ENCODE measurements around the gene SETD5.

Gene SETD5

DNA sequence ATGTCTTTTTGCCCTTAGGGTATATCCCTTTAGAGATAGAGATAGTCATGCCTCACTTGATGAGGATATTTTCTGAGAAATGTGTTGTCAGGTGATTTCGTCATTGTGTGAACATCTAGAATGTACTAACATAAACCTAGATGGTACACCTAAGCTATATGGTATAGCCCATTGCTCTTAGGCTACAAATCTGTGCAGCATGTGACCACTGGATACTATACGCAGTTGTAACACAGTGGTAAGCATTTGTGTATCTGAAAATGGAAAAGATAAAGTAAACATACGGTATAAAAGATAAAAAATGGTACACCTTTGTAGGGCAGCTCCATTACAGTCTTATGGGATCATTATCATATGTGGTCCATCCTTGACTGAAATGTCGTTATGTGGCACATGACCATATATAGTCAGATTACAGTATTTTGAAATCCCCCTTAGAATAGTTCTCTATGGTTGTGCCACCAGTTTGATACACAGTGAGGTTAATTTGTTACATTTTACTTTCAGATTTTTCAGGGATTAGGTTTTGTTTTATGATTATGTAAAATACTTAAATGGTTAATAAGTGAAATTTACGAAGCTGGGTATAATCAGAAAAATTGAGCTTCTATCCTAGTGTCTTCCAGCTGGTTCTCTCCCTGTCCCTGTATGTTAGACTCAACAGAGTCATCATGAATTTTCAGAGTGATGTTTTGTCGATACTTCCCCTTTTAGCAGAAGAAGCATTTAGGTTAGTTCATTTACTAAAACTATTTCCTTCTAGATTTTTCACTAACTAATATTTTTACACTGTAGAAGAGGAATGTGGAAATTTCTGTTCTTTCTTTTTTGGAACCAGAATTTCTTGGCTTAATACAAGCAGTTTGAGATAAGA is 12.8 kb downstream of the SETD5 start:
- no peak for DNase-seq (ENCODE audit: low read depth)

DNA sequence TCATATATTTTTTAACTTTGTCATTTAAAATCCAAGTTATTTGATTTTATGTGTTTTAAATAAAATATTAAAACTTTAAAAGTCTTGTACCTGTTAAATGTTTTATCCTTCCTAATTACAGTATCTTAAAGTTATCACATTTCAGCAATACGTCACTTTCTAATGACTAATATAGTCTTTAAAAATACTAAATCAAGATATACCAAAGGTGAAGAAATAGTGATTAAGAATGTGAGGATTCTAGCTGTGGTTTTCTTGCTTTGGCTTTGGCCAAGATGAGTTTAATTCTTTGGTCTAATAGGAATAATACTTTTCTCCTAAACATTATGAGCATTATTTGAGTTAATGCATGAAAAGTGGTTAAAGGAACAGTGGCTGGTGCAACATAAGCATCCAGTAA is 13.9 kb downstream of the SETD5 start:
- DNase-seq (ENCODE audit: low read depth) = no peak

GRCh38 chr3:9412293-9412692 is 14.9 kb downstream of the SETD5 start:
- DNase-seq (ENCODE audit: low read depth) = no peak

GRCh38 chr3:9414826-9415225 is 17.4 kb downstream of the SETD5 start:
- no peak for DNase-seq (ENCODE audit: low read depth)

DNA sequence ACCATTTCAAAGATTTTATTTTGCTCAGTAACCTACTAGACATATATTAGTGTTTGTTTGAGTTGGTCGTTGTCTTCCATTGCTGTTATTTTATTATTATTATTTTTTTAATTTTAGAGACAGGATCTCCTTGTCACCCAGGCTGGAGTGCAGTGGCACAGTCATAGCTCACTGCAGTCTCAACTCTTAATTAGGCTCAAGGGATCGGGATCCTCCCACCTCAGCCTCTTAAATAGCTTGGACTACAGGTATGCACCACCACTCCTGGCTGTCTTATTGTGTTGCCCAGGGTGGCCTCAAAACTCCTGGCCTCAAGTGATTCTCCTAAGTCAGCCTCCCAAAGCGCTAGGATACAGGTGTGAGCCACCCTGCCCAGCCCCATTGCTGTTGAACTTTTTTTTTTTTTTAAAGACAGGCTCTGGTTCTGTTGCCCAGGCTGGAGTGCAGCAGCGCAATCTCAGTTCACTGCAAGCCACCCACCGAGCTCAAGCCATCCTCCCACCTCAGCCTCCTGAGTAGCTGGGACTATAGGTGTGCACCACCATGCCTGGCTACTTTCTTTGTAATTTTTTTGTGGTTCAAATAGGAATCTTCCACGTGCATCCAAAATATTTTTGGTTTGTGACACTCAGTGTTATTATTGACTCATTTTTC is 18.2 kb downstream of the SETD5 start:
- no peak for DNase-seq (ENCODE audit: low read depth)

DNA sequence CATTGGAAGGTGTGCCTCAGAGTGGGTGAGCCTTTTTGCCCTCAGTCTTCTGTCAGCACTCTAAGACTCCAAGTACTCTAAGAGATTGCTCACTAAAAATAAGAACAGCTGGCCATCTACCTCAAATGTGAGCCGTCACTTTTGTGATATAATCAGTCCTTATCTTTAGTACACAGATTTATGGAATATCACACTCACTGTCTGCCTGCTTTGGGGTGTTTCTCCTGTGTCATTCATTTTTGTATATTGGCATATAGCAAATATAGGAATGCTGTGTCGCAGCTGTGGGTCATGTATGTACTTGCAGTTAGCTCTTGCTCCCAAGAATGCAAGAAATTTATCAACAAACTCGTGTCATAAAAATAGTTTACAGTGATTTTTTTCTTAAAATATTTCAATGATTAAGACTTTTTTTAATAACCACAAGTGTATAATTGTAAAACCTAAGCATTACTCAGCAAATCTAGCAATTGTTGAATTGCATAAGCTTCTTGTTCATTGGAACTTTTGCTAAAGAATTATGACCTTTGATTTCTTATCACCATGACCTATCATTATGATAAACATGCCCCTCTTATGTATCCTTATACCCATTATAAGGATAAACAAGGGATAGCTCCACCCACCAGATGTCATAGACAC is 18.8 kb downstream of the SETD5 start:
- no peak for DNase-seq (ENCODE audit: low read depth)

DNA sequence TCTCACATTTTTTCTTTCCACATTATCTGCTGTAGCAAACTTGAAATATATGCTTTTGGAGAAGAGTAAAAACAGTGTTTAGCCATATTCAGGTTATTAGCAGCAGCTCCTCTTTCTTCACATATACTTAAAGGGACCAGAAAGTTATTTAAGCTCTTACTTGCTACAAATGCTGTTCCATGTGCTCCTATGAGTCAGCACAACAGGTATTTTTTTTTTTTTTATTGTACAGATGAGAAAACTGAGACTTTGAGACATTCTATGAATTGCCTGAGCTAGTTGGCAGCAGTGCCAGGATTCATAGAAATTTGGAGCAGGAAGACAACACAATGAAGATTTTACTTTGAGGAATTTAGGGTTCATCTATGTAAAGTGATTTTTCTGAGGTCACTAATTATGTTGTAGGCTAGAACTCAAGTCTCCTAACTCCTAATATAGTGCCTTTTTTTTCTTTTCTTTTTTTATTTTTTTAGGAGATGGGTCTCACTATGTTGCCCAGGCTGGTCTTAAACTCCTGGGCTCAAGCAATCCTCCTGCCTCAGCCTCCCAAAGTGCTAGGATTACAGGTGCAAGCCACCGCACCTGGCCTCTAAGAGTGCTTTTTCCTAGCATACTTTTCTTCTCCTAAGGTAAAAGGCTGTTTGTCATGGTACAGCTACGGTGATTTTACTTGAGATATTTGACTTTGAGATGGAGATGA is 23.6 kb downstream of the SETD5 start:
- no peak for DNase-seq (ENCODE audit: low read depth)

DNA sequence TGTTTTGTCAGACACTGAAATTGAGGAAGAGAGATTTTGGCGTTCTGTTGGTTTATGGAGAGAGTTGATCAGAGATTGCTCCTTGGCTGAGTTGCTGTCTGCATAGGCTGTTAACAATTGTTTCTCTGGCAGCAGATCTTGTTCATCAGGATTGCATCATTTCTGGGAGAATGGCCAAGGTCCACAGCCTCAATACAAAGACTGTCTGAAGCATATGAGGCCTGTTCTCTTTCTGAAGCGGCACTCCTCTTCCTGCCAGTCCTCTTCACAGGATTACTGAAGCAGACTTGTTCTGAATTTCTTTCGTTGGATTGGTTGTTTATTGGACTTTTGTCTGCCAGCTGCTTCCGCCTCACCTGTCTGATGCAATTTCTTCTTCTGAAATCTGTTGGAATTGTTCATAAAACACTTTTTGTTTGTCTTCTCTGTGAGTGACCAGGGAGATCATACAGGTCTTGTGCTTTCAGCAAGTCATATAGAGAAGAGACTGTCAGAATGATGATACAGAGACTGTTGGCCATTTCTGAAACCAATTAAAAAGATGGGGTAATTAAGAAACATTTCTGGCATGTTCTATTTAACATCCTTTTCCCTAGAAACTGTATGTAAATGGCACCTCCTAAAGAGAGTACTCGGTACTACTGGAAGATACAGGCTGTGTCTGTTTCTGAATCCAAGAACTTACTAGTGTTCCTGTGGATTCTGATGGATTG is 25.5 kb downstream of the SETD5 start:
- DNase-seq (ENCODE audit: low read depth) = no peak

DNA sequence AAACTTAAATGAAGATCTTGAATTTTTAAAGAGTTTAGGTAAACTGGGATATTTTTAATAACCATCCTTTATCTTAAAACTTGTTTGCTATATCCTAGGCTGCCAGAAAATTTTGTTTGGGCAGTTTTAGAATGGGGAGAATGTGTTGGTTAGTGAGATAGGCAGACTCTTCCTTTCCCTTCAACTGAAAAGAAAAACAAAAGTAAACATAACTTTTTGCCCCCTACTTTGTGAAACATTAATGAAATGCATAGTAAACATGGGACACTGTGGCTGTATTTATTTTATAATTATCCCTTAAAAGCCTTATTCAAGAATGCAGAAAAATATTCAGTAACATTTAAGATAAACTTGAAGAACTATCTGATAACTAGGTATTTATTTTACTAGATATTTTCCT is 31.0 kb downstream of the SETD5 start:
- DNase-seq (ENCODE audit: low read depth) = no peak

DNA sequence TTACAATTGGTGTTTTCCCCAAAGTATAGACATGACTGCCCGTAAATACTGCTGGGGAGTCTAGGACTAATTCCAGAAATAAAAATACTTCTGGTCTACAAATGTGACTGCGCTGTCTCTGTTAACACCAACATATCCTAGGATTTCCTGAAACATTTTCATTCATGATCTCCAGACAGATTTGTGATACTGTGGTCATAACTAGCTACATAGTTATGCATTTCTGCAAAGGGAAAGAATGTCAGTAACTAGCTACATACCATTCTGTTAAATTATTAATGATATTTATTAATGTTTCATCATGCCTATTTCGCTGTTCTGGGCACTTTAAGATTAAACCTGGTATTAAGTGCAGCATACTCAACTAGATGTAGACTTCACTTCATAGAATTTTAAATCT is 33.3 kb downstream of the SETD5 start:
- no peak for DNase-seq (ENCODE audit: low read depth)

- DNase-seq (ENCODE audit: low read depth) = no peak
Observed at GRCh38 chr3:9433627-9434521, 36.5 kb downstream of the SETD5 start.

- no peak for DNase-seq (ENCODE audit: low read depth)
Observed at GRCh38 chr3:9435316-9435715, 37.9 kb downstream of the SETD5 start.

GRCh38 chr3:9439331-9439730 is 41.9 kb downstream of the SETD5 start:
- no peak for DNase-seq (ENCODE audit: low read depth)

GRCh38 chr3:9441501-9442221 is 44.2 kb downstream of the SETD5 start:
- DNase-seq (ENCODE audit: low read depth) = no peak

GRCh38 chr3:9448071-9448470 is 50.7 kb downstream of the SETD5 start:
- no peak for DNase-seq (ENCODE audit: low read depth)

GRCh38 chr3:9448643-9449042 is 51.2 kb downstream of the SETD5 start:
- DNase-seq (ENCODE audit: low read depth) = no peak

GRCh38 chr3:9450126-9450525 is 52.7 kb downstream of the SETD5 start:
- DNase-seq (ENCODE audit: low read depth) = no peak

- DNase-seq (ENCODE audit: low read depth) = no peak
Observed at GRCh38 chr3:9450991-9451390, 53.6 kb downstream of the SETD5 start.

- DNase-seq (ENCODE audit: low read depth) = no peak
Observed at GRCh38 chr3:9452417-9452816, 55.0 kb downstream of the SETD5 start.

DNA sequence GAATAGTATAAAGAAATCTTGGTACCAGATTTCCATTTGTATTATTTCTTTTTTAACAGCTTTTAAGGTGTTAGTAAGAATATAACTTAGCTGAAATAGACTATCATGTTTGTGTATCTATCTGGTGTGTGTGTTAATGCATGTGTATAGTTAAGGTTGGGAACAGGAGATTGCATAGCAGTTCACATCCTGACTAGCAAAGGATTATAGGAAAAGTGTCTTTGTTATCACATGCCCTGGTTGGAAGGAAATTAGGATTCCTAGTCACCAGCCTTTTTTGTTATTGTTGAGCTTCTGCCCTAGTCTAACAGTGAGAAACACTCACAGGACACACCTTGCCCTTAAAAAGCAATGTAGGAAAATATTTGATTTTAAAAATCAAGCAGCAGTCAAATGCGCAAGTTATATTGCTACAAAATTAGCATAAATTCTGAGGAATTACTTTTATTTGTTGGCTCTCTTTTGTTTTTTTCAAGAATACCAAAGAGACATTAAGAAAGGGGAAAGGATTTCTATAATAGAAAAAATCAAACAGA is 58.2 kb downstream of the SETD5 start:
- DNase-seq (ENCODE audit: low read depth) = no peak

Data from activated gamma-delta T cell treated with anti-CD3 and anti-CD28 coated beads, Interleukin-2, amount 50 U/mL, for 16 hours (primary cell).